Measurements from ENCODE around the gene NELFA.
A peak's percentile ranks its signal among the peaks of the same experiment; 100 is the strongest.
"Not testable (repeated sequence)": the region's sequence is repeated elsewhere in the genome, so short reads cannot be mapped to it uniquely, and the experiment has no call there.

NELFA gene

GRCh38 chr4:1996866-1997611, 11.7 kb downstream of the NELFA start:
- Histone ChIP-seq H3K27me3 (ENCODE audit: control insufficient read depth in 5 of 5, insufficient read depth in 4 of 5, low read length in 5 of 5) (no peaks in the 10 kb centered on the region), H3K27ac (ENCODE audit: low read depth, low read length) (no peak overlapping the region), H3K4me3 (ENCODE audit: low read depth in 1 of 5, low read length in 5 of 5) (no peak overlapping the region), H3K36me3 (ENCODE audit: control insufficient read depth in 5 of 5, insufficient read depth in 5 of 5, low read length in 5 of 5) (peaks cover 0 to 8% (median 2%) of the 10 kb centered on the region in 5 donors), H3K9ac (ENCODE audit: low read length in 5 of 5) (no peak overlapping the region), H3K4me1 (ENCODE audit: control insufficient read depth in 5 of 5, insufficient read depth in 5 of 5, low read length in 5 of 5) (peaks cover 0 to 10% (median 0%) of the 10 kb centered on the region in 5 donors), H3K9me3 (ENCODE audit: control insufficient read depth in 5 of 5, low read length in 5 of 5) (peaks cover 0 to 12% (median 3%) of the 10 kb centered on the region in 5 donors)

- Histone ChIP-seq H3K4me1 (ENCODE audit: control insufficient read depth in 5 of 5, insufficient read depth in 5 of 5, low read length in 5 of 5) (peaks cover 0 to 10% (median 0%) of the 10 kb centered on the region in 5 donors), H3K4me3 (ENCODE audit: low read depth in 1 of 5, low read length in 5 of 5) (no peak overlapping the region), H3K27me3 (ENCODE audit: control insufficient read depth in 5 of 5, insufficient read depth in 4 of 5, low read length in 5 of 5) (no peaks in the 10 kb centered on the region), H3K27ac (ENCODE audit: low read depth, low read length) (no peak overlapping the region), H3K9ac (ENCODE audit: low read length in 5 of 5) (no peak overlapping the region), H3K36me3 (ENCODE audit: control insufficient read depth in 5 of 5, insufficient read depth in 5 of 5, low read length in 5 of 5) (peaks cover 0 to 24% (median 14%) of the 10 kb centered on the region in 5 donors), H3K9me3 (ENCODE audit: control insufficient read depth in 5 of 5, low read length in 5 of 5) (peaks cover 0 to 9% (median 3%) of the 10 kb centered on the region in 5 donors)
Measured at GRCh38 chr4:1994938-1995337, 13.8 kb downstream of the NELFA start.

GRCh38 chr4:1993718-1994516, 14.9 kb downstream of the NELFA start:
- H3K9ac ChIP-seq (ENCODE audit: low read length in 5 of 5); H3K27ac ChIP-seq (ENCODE audit: low read depth, low read length); H3K4me1 ChIP-seq (ENCODE audit: control insufficient read depth in 5 of 5, insufficient read depth in 5 of 5, low read length in 5 of 5); H3K27me3 ChIP-seq (ENCODE audit: control insufficient read depth in 5 of 5, insufficient read depth in 4 of 5, low read length in 5 of 5); H3K4me3 ChIP-seq (ENCODE audit: low read depth in 1 of 5, low read length in 5 of 5); H3K9me3 ChIP-seq (ENCODE audit: control insufficient read depth in 5 of 5, low read length in 5 of 5): not testable (repeated sequence)
- H3K36me3 ChIP-seq (ENCODE audit: control insufficient read depth in 5 of 5, insufficient read depth in 5 of 5, low read length in 5 of 5): peaks cover 0 to 32% (median 23%) of the 10 kb centered on the region in 5 donors

GRCh38 chr4:1993169-1993516, 15.6 kb downstream of the NELFA start:
- Histone ChIP-seq H3K27me3 (ENCODE audit: control insufficient read depth in 5 of 5, insufficient read depth in 4 of 5, low read length in 5 of 5) (no peaks in the 10 kb centered on the region), H3K4me3 (ENCODE audit: low read depth in 1 of 5, low read length in 5 of 5) (no peak overlapping the region), H3K4me1 (ENCODE audit: control insufficient read depth in 5 of 5, insufficient read depth in 5 of 5, low read length in 5 of 5) (peaks cover 0 to 10% (median 0%) of the 10 kb centered on the region in 5 donors), H3K36me3 (ENCODE audit: control insufficient read depth in 5 of 5, insufficient read depth in 5 of 5, low read length in 5 of 5) (peaks cover 0 to 38% (median 29%) of the 10 kb centered on the region in 5 donors), H3K9ac (ENCODE audit: low read length in 5 of 5) (no peak overlapping the region), H3K27ac (ENCODE audit: low read depth, low read length) (no peak overlapping the region), H3K9me3 (ENCODE audit: control insufficient read depth in 5 of 5, low read length in 5 of 5) (peaks cover 0 to 8% (median 3%) of the 10 kb centered on the region in 5 donors)

- H3K9me3 ChIP-seq (ENCODE audit: control insufficient read depth in 5 of 5, low read length in 5 of 5): peaks cover 0 to 4% (median 2%) of the 10 kb centered on the region in 5 donors
- peaks cover 0 to 41% (median 32%) of the 10 kb centered on the region in 5 donors for H3K36me3 ChIP-seq (ENCODE audit: control insufficient read depth in 5 of 5, insufficient read depth in 5 of 5, low read length in 5 of 5)
- H3K27ac ChIP-seq (ENCODE audit: low read depth, low read length): no peak overlapping the region
- no peaks in the 10 kb centered on the region for H3K27me3 ChIP-seq (ENCODE audit: control insufficient read depth in 5 of 5, insufficient read depth in 4 of 5, low read length in 5 of 5)
- H3K9ac ChIP-seq (ENCODE audit: low read length in 5 of 5): no peak overlapping the region
- peaks cover 0 to 10% (median 0%) of the 10 kb centered on the region in 5 donors for H3K4me1 ChIP-seq (ENCODE audit: control insufficient read depth in 5 of 5, insufficient read depth in 5 of 5, low read length in 5 of 5)
- H3K4me3 ChIP-seq (ENCODE audit: low read depth in 1 of 5, low read length in 5 of 5): peak overlapping the region in 1 of 5 donors; percentile 2
Measured at GRCh38 chr4:1992468-1993168, 16.2 kb downstream of the NELFA start.

- Histone ChIP-seq H3K9ac (ENCODE audit: low read length in 5 of 5) (no peak overlapping the region), H3K36me3 (ENCODE audit: control insufficient read depth in 5 of 5, insufficient read depth in 5 of 5, low read length in 5 of 5) (peaks cover 0 to 48% (median 40%) of the 10 kb centered on the region in 5 donors)
Measured at GRCh38 chr4:1991596-1992434, 17.0 kb downstream of the NELFA start.

GRCh38 chr4:1991087-1991486, 17.7 kb downstream of the NELFA start:
- Histone ChIP-seq H3K36me3 (ENCODE audit: control insufficient read depth in 5 of 5, insufficient read depth in 5 of 5, low read length in 5 of 5) (peaks cover 0 to 55% (median 47%) of the 10 kb centered on the region in 5 donors), H3K9me3 (ENCODE audit: control insufficient read depth in 5 of 5, low read length in 5 of 5) (no peaks in the 10 kb centered on the region), H3K9ac (ENCODE audit: low read length in 5 of 5) (no peak overlapping the region), H3K4me3 (ENCODE audit: low read depth in 1 of 5, low read length in 5 of 5) (no peak overlapping the region), H3K4me1 (ENCODE audit: control insufficient read depth in 5 of 5, insufficient read depth in 5 of 5, low read length in 5 of 5) (peaks cover 0 to 10% (median 0%) of the 10 kb centered on the region in 5 donors), H3K27ac (ENCODE audit: low read depth, low read length) (no peak overlapping the region), H3K27me3 (ENCODE audit: control insufficient read depth in 5 of 5, insufficient read depth in 4 of 5, low read length in 5 of 5) (no peaks in the 10 kb centered on the region)

More at GRCh38 chr4:1991596-1992434, 17.0 kb downstream of the NELFA start:
- Histone ChIP-seq H3K9me3 (ENCODE audit: control insufficient read depth in 5 of 5, low read length in 5 of 5) (no peaks in the 10 kb centered on the region), H3K27me3 (ENCODE audit: control insufficient read depth in 5 of 5, insufficient read depth in 4 of 5, low read length in 5 of 5) (no peaks in the 10 kb centered on the region), H3K4me1 (ENCODE audit: control insufficient read depth in 5 of 5, insufficient read depth in 5 of 5, low read length in 5 of 5) (peaks cover 0 to 10% (median 0%) of the 10 kb centered on the region in 5 donors), H3K27ac (ENCODE audit: low read depth, low read length) (no peak overlapping the region), H3K4me3 (ENCODE audit: low read depth in 1 of 5, low read length in 5 of 5) (no peak overlapping the region)

- Histone ChIP-seq H3K27me3 (ENCODE audit: control insufficient read depth in 5 of 5, insufficient read depth in 4 of 5, low read length in 5 of 5) (no peaks in the 10 kb centered on the region), H3K36me3 (ENCODE audit: control insufficient read depth in 5 of 5, insufficient read depth in 5 of 5, low read length in 5 of 5) (peaks cover 0 to 59% (median 51%) of the 10 kb centered on the region in 5 donors), H3K9me3 (ENCODE audit: control insufficient read depth in 5 of 5, low read length in 5 of 5) (no peaks in the 10 kb centered on the region), H3K27ac (ENCODE audit: low read depth, low read length) (no peak overlapping the region), H3K4me1 (ENCODE audit: control insufficient read depth in 5 of 5, insufficient read depth in 5 of 5, low read length in 5 of 5) (peaks cover 0 to 10% (median 0%) of the 10 kb centered on the region in 5 donors), H3K9ac (ENCODE audit: low read length in 5 of 5) (no peak overlapping the region), H3K4me3 (ENCODE audit: low read depth in 1 of 5, low read length in 5 of 5) (no peak overlapping the region)
Measured at GRCh38 chr4:1990676-1991075, 18.1 kb downstream of the NELFA start.

- Histone ChIP-seq H3K9me3 (ENCODE audit: control insufficient read depth in 5 of 5, low read length in 5 of 5) (no peaks in the 10 kb centered on the region), H3K27ac (ENCODE audit: low read depth, low read length) (no peak overlapping the region), H3K9ac (ENCODE audit: low read length in 5 of 5) (no peak overlapping the region), H3K36me3 (ENCODE audit: control insufficient read depth in 5 of 5, insufficient read depth in 5 of 5, low read length in 5 of 5) (peaks cover 0 to 63% (median 55%) of the 10 kb centered on the region in 5 donors), H3K4me1 (ENCODE audit: control insufficient read depth in 5 of 5, insufficient read depth in 5 of 5, low read length in 5 of 5) (peaks cover 0 to 10% (median 0%) of the 10 kb centered on the region in 5 donors), H3K27me3 (ENCODE audit: control insufficient read depth in 5 of 5, insufficient read depth in 4 of 5, low read length in 5 of 5) (no peaks in the 10 kb centered on the region), H3K4me3 (ENCODE audit: low read depth in 1 of 5, low read length in 5 of 5) (no peak overlapping the region)
Measured at GRCh38 chr4:1990348-1990645, 18.5 kb downstream of the NELFA start.

All from subcutaneous abdominal adipose tissue (tissue), 5 donors.